Measurements from ENCODE around the gene MMD.

MMD gene

GRCh38 chr17:55344514-55344997 is 77.1 kb downstream of the MMD start:
- no peak for DNase-seq

GRCh38 chr17:55343900-55344513 is 77.6 kb downstream of the MMD start:
- DNase-seq: no peak

- DNase-seq: no peak
These were observed 78.6 kb downstream of the MMD start for GRCh38 chr17:55342800-55343585.
